HL-60 (cell line): ENCODE results near the gene SHKBP1.

Source experiments
- GABPA ChIP-seq: IDR thresholded peaks from 2 replicates; pipeline ENCODE4 v1.6.1; 2012; ENCODE audit warnings: low read depth
- POLR2AphosphoS5 ChIP-seq: IDR thresholded peaks from 2 replicates; pipeline ENCODE4 v1.6.1; 2012; ENCODE audit warnings: low read depth
- REST ChIP-seq: IDR thresholded peaks from 2 replicates; pipeline ENCODE4 v1.6.1; 2012; ENCODE audit warnings: low read depth; ENCODE audit not compliant: insufficient replicate concordance
- TF ChIP-seq, protein P1 (sequence below): IDR thresholded peaks from one replicate; pipeline ENCODE4 v1.5.1; 2011; ENCODE audit warnings: low read length, control low read depth, inconsistent platforms; ENCODE audit not compliant: insufficient read depth

DNA sequence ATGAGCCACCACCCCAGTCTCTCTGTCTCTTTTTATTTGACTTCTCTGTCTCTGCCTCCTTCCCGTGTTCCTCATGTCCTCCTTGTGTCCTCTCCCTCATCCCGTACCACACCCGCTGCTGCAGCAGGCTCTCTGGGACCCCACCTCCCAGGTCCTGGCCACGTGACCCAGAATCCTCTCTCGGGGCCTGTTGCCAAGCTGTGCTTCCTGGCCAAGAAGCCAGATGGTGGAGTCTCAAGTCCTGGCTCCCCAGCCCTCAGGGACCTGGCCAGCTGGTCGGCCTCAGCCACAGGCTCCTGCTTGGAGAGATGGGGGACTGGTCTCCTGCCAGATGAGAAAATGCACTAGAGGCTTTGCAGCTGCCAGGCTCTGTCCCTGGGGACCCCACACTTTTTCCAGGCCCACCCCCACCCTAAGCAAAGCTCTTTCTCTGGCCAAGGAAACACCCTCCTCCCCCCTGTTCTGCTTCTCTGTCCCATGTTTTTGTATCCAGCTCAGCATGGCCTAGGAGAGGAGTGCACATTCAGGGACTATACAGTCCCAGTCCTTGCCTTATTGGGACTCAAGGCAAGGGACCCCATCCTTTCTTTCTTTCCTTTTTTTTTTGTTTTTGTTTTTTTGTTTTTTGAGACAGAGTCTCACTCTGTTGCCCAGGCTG is 34.3 kb upstream of the SHKBP1 start:
- TF ChIP-seq, protein P1, sequence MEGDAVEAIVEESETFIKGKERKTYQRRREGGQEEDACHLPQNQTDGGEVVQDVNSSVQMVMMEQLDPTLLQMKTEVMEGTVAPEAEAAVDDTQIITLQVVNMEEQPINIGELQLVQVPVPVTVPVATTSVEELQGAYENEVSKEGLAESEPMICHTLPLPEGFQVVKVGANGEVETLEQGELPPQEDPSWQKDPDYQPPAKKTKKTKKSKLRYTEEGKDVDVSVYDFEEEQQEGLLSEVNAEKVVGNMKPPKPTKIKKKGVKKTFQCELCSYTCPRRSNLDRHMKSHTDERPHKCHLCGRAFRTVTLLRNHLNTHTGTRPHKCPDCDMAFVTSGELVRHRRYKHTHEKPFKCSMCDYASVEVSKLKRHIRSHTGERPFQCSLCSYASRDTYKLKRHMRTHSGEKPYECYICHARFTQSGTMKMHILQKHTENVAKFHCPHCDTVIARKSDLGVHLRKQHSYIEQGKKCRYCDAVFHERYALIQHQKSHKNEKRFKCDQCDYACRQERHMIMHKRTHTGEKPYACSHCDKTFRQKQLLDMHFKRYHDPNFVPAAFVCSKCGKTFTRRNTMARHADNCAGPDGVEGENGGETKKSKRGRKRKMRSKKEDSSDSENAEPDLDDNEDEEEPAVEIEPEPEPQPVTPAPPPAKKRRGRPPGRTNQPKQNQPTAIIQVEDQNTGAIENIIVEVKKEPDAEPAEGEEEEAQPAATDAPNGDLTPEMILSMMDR: no peak
- no peak for TF ChIP-seq REST
- no peak for TF ChIP-seq GABPA
- no peak for TF ChIP-seq POLR2AphosphoS5
